ENCODE data around the gene PLCH1.
A peak's percentile ranks its signal among the peaks of the same experiment; 100 is the strongest.

Gene PLCH1

DNA sequence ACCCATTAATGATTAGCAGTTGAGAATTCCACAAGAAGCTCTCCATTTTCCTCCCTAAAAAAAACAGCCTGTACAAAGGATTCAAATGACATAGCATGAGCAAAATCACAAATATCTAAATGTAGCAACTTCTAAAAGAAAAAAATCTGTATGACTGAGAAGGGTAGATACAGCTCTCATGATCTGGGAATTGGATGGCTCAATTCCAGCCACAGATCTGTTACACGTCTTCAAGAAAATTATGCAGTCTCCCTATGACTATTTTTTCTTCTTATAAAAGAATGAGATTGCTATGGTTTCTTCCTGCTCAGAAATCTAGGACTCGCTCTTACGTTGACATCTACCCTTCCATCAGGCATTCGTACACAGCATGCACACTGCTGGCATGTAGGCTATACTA lies 71.5 kb downstream of the PLCH1 start:
- Histone ChIP-seq H3K27me3 (no peaks in the 10 kb centered on the region), H3K4me3 (ENCODE audit: low read depth in 1 of 2, low read length in 1 of 2) (no peak overlapping the region), H3K9me3 (no peaks in the 10 kb centered on the region), H3K27ac (no peak overlapping the region), H3K4me1 (ENCODE audit: control insufficient read depth in 1 of 2, insufficient read depth in 1 of 2, low read depth in 1 of 2, low read length in 1 of 2) (peaks cover 3 to 5% of the 10 kb centered on the region in 2 experiments), H3K36me3 (no peaks in the 10 kb centered on the region)
- TF ChIP-seq, protein P1, sequence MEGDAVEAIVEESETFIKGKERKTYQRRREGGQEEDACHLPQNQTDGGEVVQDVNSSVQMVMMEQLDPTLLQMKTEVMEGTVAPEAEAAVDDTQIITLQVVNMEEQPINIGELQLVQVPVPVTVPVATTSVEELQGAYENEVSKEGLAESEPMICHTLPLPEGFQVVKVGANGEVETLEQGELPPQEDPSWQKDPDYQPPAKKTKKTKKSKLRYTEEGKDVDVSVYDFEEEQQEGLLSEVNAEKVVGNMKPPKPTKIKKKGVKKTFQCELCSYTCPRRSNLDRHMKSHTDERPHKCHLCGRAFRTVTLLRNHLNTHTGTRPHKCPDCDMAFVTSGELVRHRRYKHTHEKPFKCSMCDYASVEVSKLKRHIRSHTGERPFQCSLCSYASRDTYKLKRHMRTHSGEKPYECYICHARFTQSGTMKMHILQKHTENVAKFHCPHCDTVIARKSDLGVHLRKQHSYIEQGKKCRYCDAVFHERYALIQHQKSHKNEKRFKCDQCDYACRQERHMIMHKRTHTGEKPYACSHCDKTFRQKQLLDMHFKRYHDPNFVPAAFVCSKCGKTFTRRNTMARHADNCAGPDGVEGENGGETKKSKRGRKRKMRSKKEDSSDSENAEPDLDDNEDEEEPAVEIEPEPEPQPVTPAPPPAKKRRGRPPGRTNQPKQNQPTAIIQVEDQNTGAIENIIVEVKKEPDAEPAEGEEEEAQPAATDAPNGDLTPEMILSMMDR (IDR thresholded peaks at IDR 0.05) = no peak

DNA sequence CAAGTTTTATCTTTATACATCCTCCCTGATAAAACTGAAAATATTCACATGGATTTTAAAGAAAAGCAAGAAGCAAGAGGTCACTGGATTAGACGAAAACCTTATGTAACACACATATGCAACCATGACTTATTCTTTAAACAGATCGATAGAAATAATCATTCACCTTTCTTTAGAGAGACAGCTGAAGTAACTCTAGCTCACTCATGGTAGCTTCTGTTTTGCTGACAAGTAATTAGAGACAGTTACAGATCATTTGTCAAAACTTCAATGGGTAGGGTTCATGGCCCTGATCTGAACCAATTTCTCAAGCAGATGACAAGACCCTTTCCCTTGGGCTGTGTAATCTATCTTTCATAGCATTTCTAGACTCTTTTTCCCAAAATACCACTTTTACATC lies 74.5 kb downstream of the PLCH1 start:
- H3K4me1 ChIP-seq (ENCODE audit: control insufficient read depth in 1 of 2, insufficient read depth in 1 of 2, low read depth in 1 of 2, low read length in 1 of 2) = peaks cover 3 to 5% of the 10 kb centered on the region in 2 experiments
- H3K27me3 ChIP-seq = no peaks in the 10 kb centered on the region
- TF ChIP-seq, protein P1 (IDR thresholded peaks at IDR 0.05) = no peak
- H3K9me3 ChIP-seq = no peaks in the 10 kb centered on the region
- no peaks in the 10 kb centered on the region for H3K36me3 ChIP-seq
- no peak overlapping the region for H3K27ac ChIP-seq
- no peak overlapping the region for H3K4me3 ChIP-seq (ENCODE audit: low read depth in 1 of 2, low read length in 1 of 2)

DNA sequence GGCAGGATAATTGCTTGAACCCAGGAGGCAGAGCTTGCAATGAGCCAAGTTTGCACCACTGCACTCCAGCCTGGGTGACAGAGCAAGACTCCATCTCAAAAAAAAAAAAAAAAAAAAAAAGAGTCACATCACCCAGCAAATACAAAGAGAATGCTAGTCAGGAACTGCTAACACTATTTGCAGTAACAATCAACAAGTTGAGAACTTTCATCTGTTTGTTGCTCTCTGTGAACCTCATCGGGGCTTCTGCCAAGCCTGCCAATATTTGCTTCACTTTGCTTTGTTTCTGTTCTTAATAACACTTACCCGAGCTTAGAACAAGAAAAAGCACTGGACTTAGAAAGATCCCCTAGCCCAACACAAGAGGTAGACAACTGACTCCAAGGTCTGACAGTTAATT lies 76.9 kb downstream of the PLCH1 start:
- peaks cover 20 to 24% of the 10 kb centered on the region in 2 experiments for H3K4me1 ChIP-seq (ENCODE audit: control insufficient read depth in 1 of 2, insufficient read depth in 1 of 2, low read depth in 1 of 2, low read length in 1 of 2)
- H3K36me3 ChIP-seq = no peaks in the 10 kb centered on the region
- H3K4me3 ChIP-seq (ENCODE audit: low read depth in 1 of 2, low read length in 1 of 2) = no peak overlapping the region
- no peaks in the 10 kb centered on the region for H3K9me3 ChIP-seq
- no peak overlapping the region for H3K27ac ChIP-seq
- TF ChIP-seq, protein P1 (IDR thresholded peaks at IDR 0.05) = no peak
- H3K27me3 ChIP-seq = no peaks in the 10 kb centered on the region

DNA sequence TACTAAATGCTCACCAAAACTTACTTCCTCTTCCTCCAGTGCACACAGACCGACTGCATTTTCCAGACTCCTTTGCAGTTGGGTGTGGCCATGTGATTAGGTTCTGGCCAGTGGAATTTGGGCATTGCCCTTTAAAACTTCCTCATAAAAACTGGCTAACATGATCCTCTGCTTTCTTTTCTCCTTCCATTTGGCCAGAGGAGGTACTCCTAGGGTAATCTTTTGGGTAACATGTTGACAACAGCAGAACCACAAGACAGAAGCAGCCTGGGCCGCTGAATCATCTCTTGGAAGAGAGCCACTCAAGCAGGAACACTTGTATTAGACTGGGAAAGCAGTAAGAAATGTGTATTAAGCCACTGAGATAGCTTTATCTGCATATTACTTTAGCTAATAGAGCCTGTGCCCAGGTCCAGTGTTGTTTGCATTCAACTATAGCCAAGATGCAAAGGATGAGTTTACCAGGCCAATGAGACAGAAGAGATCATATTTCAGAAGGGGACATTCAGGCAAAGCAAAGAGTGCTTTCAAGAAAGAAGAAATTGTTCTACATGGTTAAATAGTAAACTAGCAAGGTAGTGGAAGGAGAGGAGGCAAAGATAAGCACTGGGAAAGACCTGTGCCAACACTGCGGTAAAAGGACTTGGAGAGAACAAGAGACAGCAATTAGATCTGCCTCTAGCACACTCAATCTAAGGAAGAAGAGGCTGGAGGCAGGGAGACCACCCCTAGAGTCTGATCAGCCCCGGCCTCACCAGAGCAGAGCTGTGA lies 79.8 kb downstream of the PLCH1 start:
- H3K27me3 ChIP-seq = no peaks in the 10 kb centered on the region
- H3K36me3 ChIP-seq = no peaks in the 10 kb centered on the region
- peak overlapping the region; percentile 41 for H3K27ac ChIP-seq
- H3K4me1 ChIP-seq (ENCODE audit: control insufficient read depth in 1 of 2, insufficient read depth in 1 of 2, low read depth in 1 of 2, low read length in 1 of 2) = peaks cover 27 to 41% of the 10 kb centered on the region in 2 experiments
- no peak overlapping the region for H3K4me3 ChIP-seq (ENCODE audit: low read depth in 1 of 2, low read length in 1 of 2)
- TF ChIP-seq, protein P1 (IDR thresholded peaks at IDR 0.05) = no peak
- H3K9me3 ChIP-seq = no peaks in the 10 kb centered on the region

DNA sequence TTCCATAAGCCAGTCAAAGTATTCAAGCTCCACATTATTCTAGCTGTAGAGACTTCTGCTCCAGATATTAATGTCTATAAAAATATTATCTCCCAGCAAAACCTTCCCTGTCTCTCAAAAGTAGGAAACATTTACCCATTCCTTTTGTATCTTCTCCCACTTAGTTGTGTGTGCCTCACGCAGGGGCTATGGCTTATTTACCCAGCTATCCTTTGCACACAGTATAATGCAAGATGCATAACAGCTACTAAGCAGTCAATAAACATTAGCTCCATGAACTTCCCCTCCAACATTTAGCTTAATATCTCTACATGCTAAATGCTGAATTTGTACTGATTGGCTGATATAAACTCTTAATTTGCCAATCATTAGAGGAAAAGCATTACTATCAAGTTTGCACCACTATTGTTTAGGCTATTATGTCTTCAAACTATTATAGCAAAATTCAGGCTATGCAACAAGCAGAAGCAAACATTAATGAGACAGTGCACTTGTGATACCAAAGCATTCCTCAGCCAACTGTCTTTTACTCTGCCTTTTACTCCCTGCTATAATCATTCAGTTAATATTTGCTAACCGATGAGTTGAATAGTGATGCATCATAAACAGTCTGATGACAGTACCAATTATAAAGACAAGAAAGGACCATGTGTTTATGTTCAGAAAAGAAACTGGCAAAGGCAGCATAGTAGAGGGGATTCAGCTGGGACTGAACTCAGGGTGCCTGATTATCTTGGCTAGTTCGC lies 81.2 kb downstream of the PLCH1 start:
- TF ChIP-seq, protein P1 (IDR thresholded peaks at IDR 0.05) = no peak
- Histone ChIP-seq H3K9me3 (no peaks in the 10 kb centered on the region), H3K4me3 (ENCODE audit: low read depth in 1 of 2, low read length in 1 of 2) (no peak overlapping the region), H3K4me1 (ENCODE audit: control insufficient read depth in 1 of 2, insufficient read depth in 1 of 2, low read depth in 1 of 2, low read length in 1 of 2) (peaks cover 27 to 41% of the 10 kb centered on the region in 2 experiments), H3K36me3 (no peaks in the 10 kb centered on the region), H3K27ac (peak overlapping the region; percentile 41), H3K27me3 (no peaks in the 10 kb centered on the region)

Measured in neutrophil (primary cell).